Colonic mucosa (tissue), 4 donors: Measurements from ENCODE around the gene NDUFV1. TPM values are rescaled to one million over a fixed set of nuclear protein-coding genes. Genes with fewer than 3 reads are reported as not detected.
"Not testable (repeated sequence)": the region's sequence is repeated elsewhere in the genome, so short reads cannot be mapped to it uniquely, and the experiment has no call there.

Source experiments
- DNase-seq: peaks from one replicate; pipeline ENCODE4 v3.0.0-alpha.2; 2020
- H3K27ac ChIP-seq: fragments of 200-600 bp; one replicate; pipeline ENCODE4 v1.8.0; 2021
- H3K27me3 ChIP-seq: fragments of 200-600 bp; one replicate; pipeline ENCODE4 v1.8.0; 2021
- H3K36me3 ChIP-seq: fragments of 200-600 bp; one replicate; pipeline ENCODE4 v1.8.0; 2021
- H3K4me1 ChIP-seq: fragments of 200-600 bp; one replicate; pipeline ENCODE4 v1.8.0; 2021; ENCODE audit warnings: mild to moderate bottlenecking
- H3K4me3 ChIP-seq: fragments of 200-600 bp; one replicate; pipeline ENCODE4 v1.8.0; 2021
- H3K9ac ChIP-seq, 2 donors: one replicate each; pipeline ENCODE4 v1.7.0; 2013; ENCODE audit warnings: control low read depth in 2 of 2, low read depth in 2 of 2, low read length in 2 of 2
- H3K9me3 ChIP-seq: fragments of 200-600 bp; one replicate; pipeline ENCODE4 v1.8.0; 2021
- CTCF ChIP-seq: fragments of 200-600 bp; IDR thresholded peaks from one replicate; pipeline ENCODE4 v1.8.0; 2022; ENCODE audit warnings: antibody characterized with exemption, mild to moderate bottlenecking
- intact Hi-C: fragments of 100-400 bp; cut with DNase I; formaldehyde crosslinking; loops from one replicate; pipeline ENCODE4 v1.14.1; 2022
- total RNA-seq, 2 donors: library from RNA; stranded (reverse); fragmentation: NEBNext Ultra II Directional in 1 of 2; extraction: Animal tissue kit (Norgen Biotek cat#: 25700) in 1 of 2; gene quantifications; one replicate each; pipeline ENCODE4 v1.2.1, GENCODE V29; 2021
- donor health status: healthy.
- donor health status: DM: no; HTN: no; CAD: no.
- donor health status: DM: no; HTN: no; CAD: no.

Gene NDUFV1
- total RNA-seq, 2 donors from 2014 or later = 329 to 361 TPM

GRCh38 chr11:67635231-67635521 lies 28.4 kb downstream of the NDUFV1 start:
- Histone ChIP-seq H3K4me3 (no peak overlapping the region), H3K4me1 (peaks cover 21% of the 10 kb centered on the region), H3K9ac (no peak overlapping the region), H3K27ac (peak overlapping the region; percentile 63), H3K9me3 (no peaks in the 10 kb centered on the region), H3K27me3 (no peaks in the 10 kb centered on the region), H3K36me3 (no peaks in the 10 kb centered on the region)
- no peak for DNase-seq
- no peak for TF ChIP-seq CTCF
- intact Hi-C loops = no loop called here

GRCh38 chr11:67636962-67637361 lies 30.2 kb downstream of the NDUFV1 start:
- H3K4me3 ChIP-seq = no peak overlapping the region
- no peak overlapping the region for H3K9ac ChIP-seq
- H3K27me3 ChIP-seq = no peaks in the 10 kb centered on the region
- H3K27ac ChIP-seq = peak overlapping the region; percentile 44
- H3K36me3 ChIP-seq = no peaks in the 10 kb centered on the region
- H3K9me3 ChIP-seq = no peaks in the 10 kb centered on the region
- peaks cover 9% of the 10 kb centered on the region for H3K4me1 ChIP-seq
- no peak for TF ChIP-seq CTCF
- no peak for DNase-seq
- intact Hi-C loops = no loop called here

DNA sequence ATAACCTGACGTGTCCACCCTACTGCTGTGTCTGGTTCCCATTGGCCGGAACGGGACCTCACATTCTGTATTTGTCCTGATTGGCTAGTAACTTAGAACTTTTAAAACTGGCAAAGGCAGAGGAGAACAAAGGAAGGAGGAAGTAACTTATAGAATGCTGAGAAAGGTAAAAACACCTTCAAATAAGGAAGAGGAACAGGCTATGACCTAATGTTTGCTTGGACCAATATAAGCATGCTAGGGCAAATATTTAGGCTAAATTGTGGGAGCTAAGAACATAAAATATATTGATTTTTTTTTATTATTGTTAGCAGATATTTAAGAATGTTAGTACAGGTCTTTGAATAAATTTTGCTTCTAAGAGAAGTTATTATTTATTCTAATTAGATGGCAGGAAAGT lies 30.7 kb downstream of the NDUFV1 start:
- peak; percentile 38 for DNase-seq
- H3K27me3 ChIP-seq, H3K36me3 ChIP-seq, H3K4me1 ChIP-seq, H3K4me3 ChIP-seq, H3K9ac ChIP-seq, intact Hi-C loops, H3K9me3 ChIP-seq: not testable (repeated sequence)
- peak overlapping the region; percentile 44 for H3K27ac ChIP-seq

DNA sequence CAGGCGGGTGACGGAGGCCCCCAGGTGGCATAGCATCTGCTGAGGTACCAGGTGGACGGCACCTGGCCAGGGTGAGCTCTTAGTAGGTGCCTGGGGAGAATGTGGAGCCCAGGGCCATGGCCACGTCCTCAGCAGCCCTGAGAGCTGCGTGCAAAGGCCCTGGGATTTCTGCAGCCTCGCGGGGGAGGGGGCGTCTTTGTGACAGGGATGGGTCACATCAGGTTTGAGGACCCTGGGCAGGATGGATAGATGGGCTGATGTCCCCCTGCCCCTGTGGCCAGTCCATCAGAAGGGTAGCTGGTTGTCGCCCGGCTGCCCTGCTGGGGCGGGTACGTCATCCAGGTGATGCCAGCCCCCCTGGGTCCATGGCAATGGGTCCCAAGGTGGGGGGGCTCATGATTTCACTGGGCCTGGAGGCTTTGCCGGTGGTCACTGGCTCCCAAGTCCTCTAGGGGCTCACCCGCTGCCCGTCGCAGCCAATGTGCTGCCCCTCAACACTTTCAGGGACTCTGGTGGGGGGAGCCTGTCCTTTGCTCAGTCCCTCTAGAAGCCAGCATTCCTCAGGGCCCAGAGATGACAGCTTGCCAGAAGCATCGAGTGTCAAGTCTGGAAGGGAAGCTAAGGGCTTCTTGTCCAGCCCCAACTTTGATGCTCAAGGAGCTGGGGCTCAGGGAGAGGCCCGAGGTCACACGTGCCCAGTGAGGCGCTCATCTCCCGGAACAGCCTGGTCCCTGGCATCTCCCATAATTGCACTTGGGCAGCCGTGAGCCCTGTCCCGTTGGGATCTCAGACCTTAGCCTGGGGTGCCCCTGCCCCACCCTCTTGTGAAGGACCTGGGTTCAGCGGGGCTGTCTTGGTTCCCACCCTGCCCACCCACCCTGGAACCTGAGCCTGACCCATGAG lies 32.0 kb downstream of the NDUFV1 start:
- no peak overlapping the region for H3K27ac ChIP-seq
- peaks cover 4% of the 10 kb centered on the region for H3K4me1 ChIP-seq
- H3K4me3 ChIP-seq = no peak overlapping the region
- H3K27me3 ChIP-seq = no peaks in the 10 kb centered on the region
- no peak for TF ChIP-seq CTCF
- H3K9ac ChIP-seq = no peak overlapping the region
- no peaks in the 10 kb centered on the region for H3K36me3 ChIP-seq
- no peaks in the 10 kb centered on the region for H3K9me3 ChIP-seq
- intact Hi-C loops = no loop called here
- no peak for DNase-seq

GRCh38 chr11:67639438-67639859 lies 32.7 kb downstream of the NDUFV1 start, which contains the start of gene TBX10:
Gene TBX10, minus strand, starts transcription at chr11:67639763. Its CDS starts 291 bp downstream, at chr11:67639472.
- H3K27ac ChIP-seq = no peak within 1 kb of the TSS
- no peaks in the 10 kb centered on the region for H3K27me3 ChIP-seq
- no peak for TF ChIP-seq CTCF
- H3K36me3 ChIP-seq = no peaks in the 10 kb centered on the region
- no peak within 1 kb of the TSS for H3K4me3 ChIP-seq
- H3K9me3 ChIP-seq = no peaks in the 10 kb centered on the region
- intact Hi-C loops = no loop called here
- no peak within 1 kb of the TSS for H3K9ac ChIP-seq
- no peak for DNase-seq
- peaks cover under 1% of the 10 kb centered on the region for H3K4me1 ChIP-seq
